PFSK-1 (cell line): Measurements from ENCODE around the gene GHR.

ENCODE experiments used
- POLR2AphosphoS5 ChIP-seq: IDR thresholded peaks from 2 replicates; pipeline ENCODE4 v1.6.1; 2012; ENCODE audit warnings: low read depth, mild to moderate bottlenecking, control low read depth, low read length, moderate library complexity
- SIN3A ChIP-seq: IDR thresholded peaks from 2 replicates; pipeline ENCODE4 v1.6.1; 2012; ENCODE audit warnings: mild to moderate bottlenecking, low read length, moderate library complexity, borderline replicate concordance; ENCODE audit not compliant: insufficient read depth

GRCh38 chr5:42606464-42606869 is 183.2 kb downstream of the GHR start:
- no peak for TF ChIP-seq POLR2AphosphoS5
- TF ChIP-seq SIN3A: no peak
